ENCODE measurements around the gene FBLL1.

DNA sequence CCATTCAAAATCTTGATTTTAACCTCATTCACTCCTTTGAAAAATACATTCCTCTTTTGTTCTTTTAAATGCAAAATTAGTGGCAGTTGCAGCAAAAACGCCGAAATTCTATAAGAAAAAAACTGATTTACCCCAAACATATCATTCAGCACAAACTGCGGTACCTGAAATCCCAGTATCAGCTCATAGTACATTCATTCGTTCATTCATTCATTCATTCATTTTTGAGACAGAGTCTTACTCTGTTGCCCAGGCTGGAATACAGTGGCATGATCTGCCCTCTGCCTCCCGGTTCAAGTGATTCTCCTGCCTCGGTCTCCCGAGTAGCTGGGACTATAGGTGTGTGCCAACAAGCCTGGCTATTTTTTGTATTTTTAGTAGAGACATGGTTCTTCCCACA is 20.4 kb downstream of the FBLL1 start:
- TF ChIP-seq, protein P1, sequence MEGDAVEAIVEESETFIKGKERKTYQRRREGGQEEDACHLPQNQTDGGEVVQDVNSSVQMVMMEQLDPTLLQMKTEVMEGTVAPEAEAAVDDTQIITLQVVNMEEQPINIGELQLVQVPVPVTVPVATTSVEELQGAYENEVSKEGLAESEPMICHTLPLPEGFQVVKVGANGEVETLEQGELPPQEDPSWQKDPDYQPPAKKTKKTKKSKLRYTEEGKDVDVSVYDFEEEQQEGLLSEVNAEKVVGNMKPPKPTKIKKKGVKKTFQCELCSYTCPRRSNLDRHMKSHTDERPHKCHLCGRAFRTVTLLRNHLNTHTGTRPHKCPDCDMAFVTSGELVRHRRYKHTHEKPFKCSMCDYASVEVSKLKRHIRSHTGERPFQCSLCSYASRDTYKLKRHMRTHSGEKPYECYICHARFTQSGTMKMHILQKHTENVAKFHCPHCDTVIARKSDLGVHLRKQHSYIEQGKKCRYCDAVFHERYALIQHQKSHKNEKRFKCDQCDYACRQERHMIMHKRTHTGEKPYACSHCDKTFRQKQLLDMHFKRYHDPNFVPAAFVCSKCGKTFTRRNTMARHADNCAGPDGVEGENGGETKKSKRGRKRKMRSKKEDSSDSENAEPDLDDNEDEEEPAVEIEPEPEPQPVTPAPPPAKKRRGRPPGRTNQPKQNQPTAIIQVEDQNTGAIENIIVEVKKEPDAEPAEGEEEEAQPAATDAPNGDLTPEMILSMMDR (conservative IDR thresholded peaks at IDR 0.05; ENCODE audit: low read depth in 2 of 2), result no peak
- TF ChIP-seq REST (IDR thresholded peaks at IDR 0.05; ENCODE audit: unreplicated experiment), result no peak
- TF ChIP-seq POLR2AphosphoS5 (IDR thresholded peaks at IDR 0.05; ENCODE audit: low read depth), result no peak
- TF ChIP-seq EZH2 (IDR thresholded peaks at IDR 0.05; ENCODE audit: low read depth, unreplicated experiment), result no peak
- TF ChIP-seq, protein P2, sequence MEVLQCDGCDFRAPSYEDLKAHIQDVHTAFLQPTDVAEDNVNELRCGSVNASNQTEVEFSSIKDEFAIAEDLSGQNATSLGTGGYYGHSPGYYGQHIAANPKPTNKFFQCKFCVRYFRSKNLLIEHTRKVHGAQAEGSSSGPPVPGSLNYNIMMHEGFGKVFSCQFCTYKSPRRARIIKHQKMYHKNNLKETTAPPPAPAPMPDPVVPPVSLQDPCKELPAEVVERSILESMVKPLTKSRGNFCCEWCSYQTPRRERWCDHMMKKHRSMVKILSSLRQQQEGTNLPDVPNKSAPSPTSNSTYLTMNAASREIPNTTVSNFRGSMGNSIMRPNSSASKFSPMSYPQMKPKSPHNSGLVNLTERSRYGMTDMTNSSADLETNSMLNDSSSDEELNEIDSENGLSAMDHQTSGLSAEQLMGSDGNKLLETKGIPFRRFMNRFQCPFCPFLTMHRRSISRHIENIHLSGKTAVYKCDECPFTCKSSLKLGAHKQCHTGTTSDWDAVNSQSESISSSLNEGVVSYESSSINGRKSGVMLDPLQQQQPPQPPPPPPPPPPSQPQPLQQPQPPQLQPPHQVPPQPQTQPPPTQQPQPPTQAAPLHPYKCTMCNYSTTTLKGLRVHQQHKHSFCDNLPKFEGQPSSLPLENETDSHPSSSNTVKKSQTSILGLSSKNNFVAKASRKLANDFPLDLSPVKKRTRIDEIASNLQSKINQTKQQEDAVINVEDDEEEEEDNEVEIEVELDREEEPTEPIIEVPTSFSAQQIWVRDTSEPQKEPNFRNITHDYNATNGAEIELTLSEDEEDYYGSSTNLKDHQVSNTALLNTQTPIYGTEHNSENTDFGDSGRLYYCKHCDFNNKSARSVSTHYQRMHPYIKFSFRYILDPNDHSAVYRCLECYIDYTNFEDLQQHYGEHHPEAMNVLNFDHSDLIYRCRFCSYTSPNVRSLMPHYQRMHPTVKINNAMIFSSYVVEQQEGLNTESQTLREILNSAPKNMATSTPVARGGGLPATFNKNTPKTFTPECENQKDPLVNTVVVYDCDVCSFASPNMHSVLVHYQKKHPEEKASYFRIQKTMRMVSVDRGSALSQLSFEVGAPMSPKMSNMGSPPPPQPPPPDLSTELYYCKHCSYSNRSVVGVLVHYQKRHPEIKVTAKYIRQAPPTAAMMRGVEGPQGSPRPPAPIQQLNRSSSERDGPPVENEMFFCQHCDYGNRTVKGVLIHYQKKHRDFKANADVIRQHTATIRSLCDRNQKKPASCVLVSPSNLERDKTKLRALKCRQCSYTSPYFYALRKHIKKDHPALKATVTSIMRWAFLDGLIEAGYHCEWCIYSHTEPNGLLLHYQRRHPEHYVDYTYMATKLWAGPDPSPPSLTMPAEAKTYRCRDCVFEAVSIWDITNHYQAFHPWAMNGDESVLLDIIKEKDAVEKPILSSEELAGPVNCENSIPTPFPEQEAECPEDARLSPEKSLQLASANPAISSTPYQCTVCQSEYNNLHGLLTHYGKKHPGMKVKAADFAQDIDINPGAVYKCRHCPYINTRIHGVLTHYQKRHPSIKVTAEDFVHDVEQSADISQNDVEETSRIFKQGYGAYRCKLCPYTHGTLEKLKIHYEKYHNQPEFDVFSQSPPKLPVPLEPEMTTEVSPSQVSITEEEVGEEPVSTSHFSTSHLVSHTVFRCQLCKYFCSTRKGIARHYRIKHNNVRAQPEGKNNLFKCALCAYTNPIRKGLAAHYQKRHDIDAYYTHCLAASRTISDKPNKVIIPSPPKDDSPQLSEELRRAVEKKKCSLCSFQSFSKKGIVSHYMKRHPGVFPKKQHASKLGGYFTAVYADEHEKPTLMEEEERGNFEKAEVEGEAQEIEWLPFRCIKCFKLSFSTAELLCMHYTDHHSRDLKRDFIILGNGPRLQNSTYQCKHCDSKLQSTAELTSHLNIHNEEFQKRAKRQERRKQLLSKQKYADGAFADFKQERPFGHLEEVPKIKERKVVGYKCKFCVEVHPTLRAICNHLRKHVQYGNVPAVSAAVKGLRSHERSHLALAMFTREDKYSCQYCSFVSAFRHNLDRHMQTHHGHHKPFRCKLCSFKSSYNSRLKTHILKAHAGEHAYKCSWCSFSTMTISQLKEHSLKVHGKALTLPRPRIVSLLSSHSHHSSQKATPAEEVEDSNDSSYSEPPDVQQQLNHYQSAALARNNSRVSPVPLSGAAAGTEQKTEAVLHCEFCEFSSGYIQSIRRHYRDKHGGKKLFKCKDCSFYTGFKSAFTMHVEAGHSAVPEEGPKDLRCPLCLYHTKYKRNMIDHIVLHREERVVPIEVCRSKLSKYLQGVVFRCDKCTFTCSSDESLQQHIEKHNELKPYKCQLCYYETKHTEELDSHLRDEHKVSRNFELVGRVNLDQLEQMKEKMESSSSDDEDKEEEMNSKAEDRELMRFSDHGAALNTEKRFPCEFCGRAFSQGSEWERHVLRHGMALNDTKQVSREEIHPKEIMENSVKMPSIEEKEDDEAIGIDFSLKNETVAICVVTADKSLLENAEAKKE (CRISPR knock-in tag; IDR thresholded peaks at IDR 0.05), result no peak

All from GM23338 (cell line).